ENCODE results near the gene FAT1. TPM values are rescaled to one million over a fixed set of nuclear protein-coding genes. Genes with fewer than 3 reads are reported as not detected.

The FAT1 gene
- total and polyA plus RNA-seq, 2 donors (not counting 3 experiments of a cell fraction or from before 2014, with no cell fraction given): 9.2 to 9.8 TPM

DNA sequence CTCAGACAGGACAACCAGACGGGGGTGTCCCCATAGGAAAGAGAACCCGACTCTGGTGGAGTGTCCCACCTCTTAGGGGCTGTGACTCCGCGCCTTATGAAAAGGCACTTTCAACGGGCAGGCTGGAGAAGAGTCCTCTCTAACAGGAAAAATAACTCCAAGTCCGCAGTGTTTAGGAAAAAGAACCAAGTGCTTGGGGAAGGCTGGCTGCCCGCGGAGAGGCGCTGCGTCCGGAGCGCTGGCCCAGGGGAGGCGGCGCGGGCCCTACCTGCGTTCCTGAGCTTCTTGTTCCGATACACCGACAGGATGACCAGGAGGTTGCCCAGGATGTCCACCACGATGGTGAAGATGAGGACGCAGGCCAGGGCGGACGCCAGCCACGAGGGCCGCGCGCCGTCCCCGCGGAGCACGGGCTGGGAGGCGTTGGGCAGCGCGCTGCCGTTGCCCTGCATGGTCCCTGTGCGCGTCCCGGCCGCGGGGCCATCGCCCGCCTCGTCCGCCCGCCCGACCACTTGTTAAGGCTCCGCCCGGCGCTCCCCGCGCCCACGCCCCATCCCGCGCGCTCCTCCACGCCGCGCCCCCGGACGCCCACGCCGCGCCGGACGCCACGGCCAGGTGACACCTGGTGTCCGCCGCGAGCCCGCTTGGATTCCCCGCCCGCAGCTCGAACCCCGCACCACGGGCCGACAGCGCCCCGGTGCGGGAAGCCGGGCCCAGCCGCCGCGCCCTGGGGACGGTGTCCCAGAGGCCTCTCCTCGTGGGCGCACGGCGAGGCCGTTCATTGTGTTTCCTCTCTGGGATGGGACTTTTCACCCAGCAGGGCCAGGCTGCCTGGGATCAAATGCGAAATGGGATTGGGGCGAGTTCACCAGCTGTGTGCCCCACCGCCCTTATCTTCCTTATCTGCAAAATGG lies 168.5 kb downstream of the FAT1 start, which contains the start of gene MTNR1A:
Gene MTNR1A, minus strand, starts transcription at position 654 of the 914 bp plus-strand sequence. Its CDS starts 202 bp downstream, at position 452.
- dilution Hi-C loops (cut with MboI; ENCODE audit: extremely low pct_ligation_motif_present, low sequenced_read_pairs): no loop called here
- H2AFZ ChIP-seq (ENCODE audit: low read depth, low read length): no peak within 1 kb of the TSS
- intact Hi-C loops (cut with micrococcal nuclease): no loop called here

More for the DNA sequence above, 168.5 kb downstream of the FAT1 start, which contains the start of gene MTNR1A:
- H3K9me3 ChIP-seq (replicated peaks; ENCODE audit: control insufficient read depth, insufficient read depth, low read length): no peaks in the 10 kb centered on the region
- no peaks in the 10 kb centered on the region for H4K20me1 ChIP-seq (replicated peaks; ENCODE audit: control insufficient read depth, extremely low read depth, insufficient read depth, low read length)
- H3K9ac ChIP-seq (replicated peaks; ENCODE audit: extremely low read depth, insufficient read depth, low read length): no peak within 1 kb of the TSS
- FAIRE-seq: no peak
- no peak within 1 kb of the TSS for H3K27ac ChIP-seq (ENCODE audit: insufficient read depth, low read depth, low read length)
- H3K27me3 ChIP-seq (ENCODE audit: control insufficient read depth in 2 of 2, insufficient read depth in 2 of 2, low read length in 2 of 2): no peaks in the 10 kb centered on the region
- no peaks in the 10 kb centered on the region for H3K4me1 ChIP-seq (ENCODE audit: control insufficient read depth, extremely low read depth, insufficient read depth, low read length)
- no peaks in the 10 kb centered on the region for H3K36me3 ChIP-seq (ENCODE audit: control insufficient read depth in 2 of 2, extremely low read depth in 1 of 2, insufficient read depth in 2 of 2, low read length in 2 of 2)
- no peaks in the 10 kb centered on the region for H3K9me1 ChIP-seq (replicated peaks; ENCODE audit: control insufficient read depth, extremely low read depth, insufficient read depth, low read length)
- no peaks in the 10 kb centered on the region for H3K79me2 ChIP-seq (ENCODE audit: control insufficient read depth, insufficient read depth, low read length)
- POLR2A ChIA-PET: no interaction called here
- TF ChIP-seq POLR2AphosphoS5 (IDR thresholded peaks at IDR 0.05; ENCODE audit: insufficient read depth, low read depth, low read length): no peak
- TF ChIP-seq CTCF (IDR thresholded peaks at IDR 0.05; ENCODE audit: extremely low read depth in 1 of 2, insufficient read depth in 1 of 2, low read depth in 1 of 2, low read length in 2 of 2): no peak
- no peak for TF ChIP-seq EZH2 (IDR thresholded peaks at IDR 0.05; ENCODE audit: borderline replicate concordance, low read depth, low read length, severe bottlenecking)
- no peak for TF ChIP-seq FOS (IDR thresholded peaks at IDR 0.05; ENCODE audit: borderline replicate concordance, insufficient read depth, low read length)
- no peak for TF ChIP-seq GATA2 (IDR thresholded peaks at IDR 0.05; ENCODE audit: insufficient read depth, insufficient read length, low read depth, low read length)
- no peak for TF ChIP-seq POLR2A (IDR thresholded peaks at IDR 0.05; ENCODE audit: low read depth, low read length)
- TF ChIP-seq MYC (IDR thresholded peaks at IDR 0.05; ENCODE audit: low read depth, low read length): no peak
- TF ChIP-seq MAX (IDR thresholded peaks at IDR 0.05; ENCODE audit: insufficient read depth, insufficient read length): no peak
- H3K4me3 ChIP-seq (replicated peaks in 1 of 3; ENCODE audit: insufficient read depth in 1 of 3, low read depth in 1 of 3, low read length in 3 of 3): no peak within 1 kb of the TSS
- CTCF ChIA-PET: no interaction called here
- DNase-seq (ENCODE audit: low read depth, low spot score): no peak
- no TSS peak for BruUV-seq (replicated peaks)
- no peak within 1 kb of the TSS for H3K4me2 ChIP-seq (ENCODE audit: insufficient read depth, low read length)
